HFF-Myc (cell line): Measurements from ENCODE around the gene AFF3.
"Not testable (repeated sequence)": the region's sequence is repeated elsewhere in the genome, so short reads cannot be mapped to it uniquely, and the experiment has no call there.

ENCODE experiments used
- DNase-seq: peaks from one replicate; pipeline ENCODE4 v3.0.0-alpha.2; 2011; ENCODE audit warnings: low read depth; ENCODE audit errors: extremely low read depth
- H3K4me3 ChIP-seq: replicated peaks from 2 replicates; pipeline ENCODE4 v1.5.1; 2011; ENCODE audit warnings: low read depth, mild to moderate bottlenecking, control low read depth, low read length
- CTCF ChIP-seq: IDR thresholded peaks from 2 replicates; pipeline ENCODE4 v1.5.1; 2012; ENCODE audit warnings: mild to moderate bottlenecking, low read depth, low read length, control low read depth; ENCODE audit errors: missing control alignments

AFF3 gene

GRCh38 chr2:100174026-100174431 is 31.6 kb upstream of the AFF3 start:
- TF ChIP-seq CTCF, result no peak
- DNase-seq, result no peak
- no peak overlapping the region for H3K4me3 ChIP-seq

GRCh38 chr2:100166701-100167100 is 24.3 kb upstream of the AFF3 start:
- DNase-seq, result no peak
- TF ChIP-seq CTCF, result no peak
- no peak overlapping the region for H3K4me3 ChIP-seq

GRCh38 chr2:100163605-100164004 is 21.2 kb upstream of the AFF3 start:
- no peak overlapping the region for H3K4me3 ChIP-seq
- no peak for DNase-seq
- TF ChIP-seq CTCF, result no peak

GRCh38 chr2:100161945-100162620 is 19.7 kb upstream of the AFF3 start:
- DNase-seq, result no peak
- no peak for TF ChIP-seq CTCF
- H3K4me3 ChIP-seq, result no peak overlapping the region

- TF ChIP-seq CTCF, result no peak
These were observed 18.0 kb upstream of the AFF3 start for GRCh38 chr2:100160396-100160795.

GRCh38 chr2:100151832-100152231 is 9.4 kb upstream of the AFF3 start:
- DNase-seq, H3K4me3 ChIP-seq: not testable (repeated sequence)

More at GRCh38 chr2:100160396-100160795, 18.0 kb upstream of the AFF3 start:
- no peak overlapping the region for H3K4me3 ChIP-seq
- no peak for DNase-seq

GRCh38 chr2:100151310-100151709 is 8.9 kb upstream of the AFF3 start:
- H3K4me3 ChIP-seq, result no peak overlapping the region
- no peak for DNase-seq
- no peak for TF ChIP-seq CTCF
